Astrocyte (in vitro differentiated cells and primary cell): Measurements from ENCODE around the gene LRRC75A. TPM values are rescaled to one million over a fixed set of nuclear protein-coding genes. Genes with fewer than 3 reads are reported as not detected.

Experiments used
- DNase-seq: peaks from one replicate; pipeline ENCODE4 v3.0.0-alpha.2; 2010; ENCODE audit warnings: low read depth
- FAIRE-seq: peaks from 2 replicates; lab custom pipeline; 2011; peaks lifted over from hg19 to GRCh38; lab: Jason Lieb, UNC
- H2AFZ ChIP-seq: 2 replicates; pipeline ENCODE4 v1.6.0; 2012; ENCODE audit warnings: low read depth, low read length, inconsistent platforms
- H3K27ac ChIP-seq: 2 replicates; pipeline ENCODE4 v1.5.1; 2011; ENCODE audit warnings: low read depth, low read length, inconsistent platforms
- H3K27me3 ChIP-seq: 2 replicates; pipeline ENCODE4 v1.6.0; 2011; ENCODE audit warnings: low read length, inconsistent platforms; ENCODE audit not compliant: insufficient read depth
- H3K36me3 ChIP-seq: 2 replicates; pipeline ENCODE4 v1.5.1; 2011; ENCODE audit warnings: low read length, inconsistent platforms; ENCODE audit not compliant: insufficient read depth
- H3K4me1 ChIP-seq: 2 replicates; pipeline ENCODE4 v1.5.1; 2011; ENCODE audit warnings: low read length, inconsistent platforms; ENCODE audit not compliant: insufficient read depth
- H3K4me2 ChIP-seq: 2 replicates; pipeline ENCODE4 v1.6.0; 2012; ENCODE audit warnings: low read length, inconsistent platforms
- H3K4me3 ChIP-seq: 2 replicates; pipeline ENCODE4 v1.5.1; 2011; ENCODE audit warnings: low read depth, mild to moderate bottlenecking, low read length, inconsistent platforms; ENCODE audit not compliant: insufficient read depth
- H3K79me2 ChIP-seq: 2 replicates; pipeline ENCODE4 v1.6.0; 2012; ENCODE audit warnings: mild to moderate bottlenecking, low read length, inconsistent platforms; ENCODE audit not compliant: insufficient read depth
- H3K9ac ChIP-seq: 2 replicates; pipeline ENCODE4 v1.6.0; 2012; ENCODE audit warnings: mild to moderate bottlenecking, low read length, inconsistent platforms
- H3K9me3 ChIP-seq: 2 replicates; pipeline ENCODE4 v1.5.1; 2012; ENCODE audit warnings: low read depth, mild to moderate bottlenecking, low read length, inconsistent platforms; ENCODE audit not compliant: insufficient read depth
- H4K20me1 ChIP-seq: 2 replicates; pipeline ENCODE4 v1.6.0; 2012; ENCODE audit warnings: low read length, inconsistent platforms; ENCODE audit not compliant: insufficient read depth
- H3K27ac Mint-ChIP-seq: one replicate; pipeline ENCODE4 v1.8.0; 2021; ENCODE audit warnings: mild to moderate bottlenecking, mixed read lengths; ENCODE audit not compliant: unreplicated experiment
- H3K27me3 Mint-ChIP-seq: one replicate; pipeline ENCODE4 v1.8.0; 2021; ENCODE audit warnings: low read depth, mixed read lengths; ENCODE audit not compliant: unreplicated experiment
- H3K36me3 Mint-ChIP-seq: one replicate; pipeline ENCODE4 v1.8.0; 2021; ENCODE audit warnings: low read depth, mixed read lengths; ENCODE audit not compliant: unreplicated experiment
- H3K4me1 Mint-ChIP-seq: one replicate; pipeline ENCODE4 v1.8.0; 2021; ENCODE audit warnings: low read depth, mixed read lengths; ENCODE audit not compliant: unreplicated experiment
- H3K4me3 Mint-ChIP-seq: one replicate; pipeline ENCODE4 v1.8.0; 2021; ENCODE audit warnings: mild to moderate bottlenecking, moderate library complexity, mixed read lengths; ENCODE audit not compliant: unreplicated experiment
- H3K9me3 Mint-ChIP-seq: one replicate; pipeline ENCODE4 v1.8.0; 2021; ENCODE audit warnings: mild to moderate bottlenecking, mixed read lengths; ENCODE audit not compliant: unreplicated experiment
- EZH2 ChIP-seq: IDR thresholded peaks from 2 replicates; pipeline ENCODE4 v1.6.1; 2012; ENCODE audit warnings: mild to moderate bottlenecking, low read length, inconsistent platforms; ENCODE audit not compliant: insufficient read depth
- total RNA-seq: library from RNA; stranded (reverse); gene quantifications from 2 replicates; pipeline ENCODE4 v1.2.1, GENCODE V29; 2021
- TF ChIP-seq, protein P1 (sequence below): IDR thresholded peaks from 2 replicates; pipeline ENCODE4 v1.5.1; 2011; ENCODE audit warnings: low read depth, mild to moderate bottlenecking, inconsistent platforms, low read length, moderate library complexity; ENCODE audit not compliant: insufficient read depth

Gene LRRC75A
- total RNA-seq, 1 donor from 2014 or later = 0.36 TPM

DNA sequence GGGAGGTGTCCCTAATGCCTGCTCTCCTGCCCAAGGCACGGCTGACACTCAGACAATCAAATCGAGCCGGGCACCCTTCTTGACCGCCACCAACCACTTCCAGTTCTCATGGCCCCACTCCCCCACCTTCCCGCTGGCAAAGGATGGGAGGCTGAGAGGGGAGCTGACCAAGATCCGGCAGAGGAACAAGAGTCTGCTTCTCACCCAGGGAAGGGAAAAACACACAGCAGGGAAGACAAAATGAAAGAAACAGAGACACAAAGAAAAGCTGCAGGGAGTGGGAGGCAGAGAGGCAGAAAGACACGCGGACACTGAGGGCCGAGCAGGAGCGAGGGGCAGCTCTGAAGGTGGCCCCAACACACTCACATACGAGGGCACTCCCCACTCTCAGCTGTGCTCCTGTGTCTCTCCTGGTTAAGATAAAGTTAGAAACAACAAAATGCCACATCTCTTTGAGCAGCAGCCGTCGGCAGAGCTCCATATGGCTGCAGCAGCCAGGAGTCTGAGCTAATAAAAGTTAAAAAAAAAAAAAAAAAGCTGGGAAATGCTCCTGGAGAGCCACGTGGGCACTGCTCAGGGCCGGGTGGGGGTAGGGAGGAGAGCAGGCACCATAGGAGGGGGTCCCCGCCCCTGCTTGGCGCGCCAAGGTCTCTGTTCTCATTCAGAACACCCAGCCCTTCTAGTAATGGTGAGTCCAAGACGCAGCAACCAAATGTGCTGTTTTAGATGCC is 7.4 kb downstream of the LRRC75A start:
- H3K27ac Mint-ChIP-seq = peak overlapping the region; percentile 62
- peak overlapping the region; percentile 78 for H3K4me2 ChIP-seq

DNA sequence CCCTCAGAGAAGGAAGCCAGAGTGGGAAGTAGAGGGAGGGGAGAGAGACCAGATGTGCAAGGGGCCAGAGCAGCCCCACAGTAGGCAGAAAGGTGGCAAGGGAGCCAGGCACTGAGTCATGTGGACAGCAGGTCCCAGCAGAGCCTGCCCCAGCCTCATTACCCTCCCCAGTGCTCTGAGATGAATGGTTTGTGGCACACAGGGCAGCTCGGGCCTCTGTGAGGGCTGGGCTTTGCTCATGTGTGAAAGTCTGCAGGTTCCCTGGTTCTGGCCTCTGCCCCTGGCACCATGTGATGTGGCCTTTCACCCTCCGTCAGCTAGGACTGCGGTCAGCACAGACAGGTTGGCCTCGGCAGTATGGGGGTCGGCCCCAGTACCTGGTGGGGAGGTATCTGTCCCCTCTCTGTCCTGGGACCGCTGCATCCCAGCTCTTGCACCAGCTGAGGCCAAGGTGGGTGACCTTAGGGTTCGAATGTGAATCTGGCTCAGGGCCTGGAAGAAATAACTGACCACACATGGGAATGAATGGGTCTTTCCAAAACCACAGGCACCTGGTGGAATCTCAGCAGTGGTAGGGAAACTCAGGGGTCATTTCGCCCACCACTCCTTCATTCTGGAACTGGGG is 8.9 kb downstream of the LRRC75A start:
- DNase-seq = no peak
- H3K4me1 ChIP-seq = peaks cover 20% of the 10 kb centered on the region
- Mint-ChIP-seq H3K27ac (no peak overlapping the region), H3K4me3 (no peak overlapping the region), H3K9me3 (no peaks in the 10 kb centered on the region), H3K36me3 (peaks cover 3% of the 10 kb centered on the region), H3K27me3 (peaks cover 19% of the 10 kb centered on the region), H3K4me1 (peaks cover 19% of the 10 kb centered on the region)
- no peaks in the 10 kb centered on the region for H3K79me2 ChIP-seq
- FAIRE-seq = no peak
- no peak overlapping the region for H2AFZ ChIP-seq
- H3K4me2 ChIP-seq = no peak overlapping the region
- H3K36me3 ChIP-seq = no peaks in the 10 kb centered on the region
- no peaks in the 10 kb centered on the region for H3K9me3 ChIP-seq
- TF ChIP-seq, protein P1, sequence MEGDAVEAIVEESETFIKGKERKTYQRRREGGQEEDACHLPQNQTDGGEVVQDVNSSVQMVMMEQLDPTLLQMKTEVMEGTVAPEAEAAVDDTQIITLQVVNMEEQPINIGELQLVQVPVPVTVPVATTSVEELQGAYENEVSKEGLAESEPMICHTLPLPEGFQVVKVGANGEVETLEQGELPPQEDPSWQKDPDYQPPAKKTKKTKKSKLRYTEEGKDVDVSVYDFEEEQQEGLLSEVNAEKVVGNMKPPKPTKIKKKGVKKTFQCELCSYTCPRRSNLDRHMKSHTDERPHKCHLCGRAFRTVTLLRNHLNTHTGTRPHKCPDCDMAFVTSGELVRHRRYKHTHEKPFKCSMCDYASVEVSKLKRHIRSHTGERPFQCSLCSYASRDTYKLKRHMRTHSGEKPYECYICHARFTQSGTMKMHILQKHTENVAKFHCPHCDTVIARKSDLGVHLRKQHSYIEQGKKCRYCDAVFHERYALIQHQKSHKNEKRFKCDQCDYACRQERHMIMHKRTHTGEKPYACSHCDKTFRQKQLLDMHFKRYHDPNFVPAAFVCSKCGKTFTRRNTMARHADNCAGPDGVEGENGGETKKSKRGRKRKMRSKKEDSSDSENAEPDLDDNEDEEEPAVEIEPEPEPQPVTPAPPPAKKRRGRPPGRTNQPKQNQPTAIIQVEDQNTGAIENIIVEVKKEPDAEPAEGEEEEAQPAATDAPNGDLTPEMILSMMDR = no peak
- TF ChIP-seq EZH2 = no peak
- no peak overlapping the region for H3K9ac ChIP-seq
- H3K4me3 ChIP-seq = no peak overlapping the region
- H3K27me3 ChIP-seq = no peaks in the 10 kb centered on the region
- no peak overlapping the region for H3K27ac ChIP-seq
- H4K20me1 ChIP-seq = no peaks in the 10 kb centered on the region

More for the DNA sequence above, 7.4 kb downstream of the LRRC75A start:
- peaks cover 3% of the 10 kb centered on the region for H3K36me3 Mint-ChIP-seq
- Histone ChIP-seq H4K20me1 (no peaks in the 10 kb centered on the region), H3K9me3 (no peaks in the 10 kb centered on the region), H3K27me3 (peaks cover 2% of the 10 kb centered on the region), H2AFZ (peak overlapping the region; percentile 87), H3K9ac (peak overlapping the region; percentile 54), H3K36me3 (no peaks in the 10 kb centered on the region), H3K27ac (no peak overlapping the region), H3K4me1 (peaks cover 20% of the 10 kb centered on the region), H3K79me2 (no peaks in the 10 kb centered on the region), H3K4me3 (peak overlapping the region; percentile 33)
- no peak overlapping the region for H3K4me3 Mint-ChIP-seq
- H3K27me3 Mint-ChIP-seq = peaks cover 33% of the 10 kb centered on the region
- no peak for FAIRE-seq
- TF ChIP-seq EZH2 = no peak
- TF ChIP-seq, protein P1 = no peak
- DNase-seq = no peak
- peaks cover 15% of the 10 kb centered on the region for H3K4me1 Mint-ChIP-seq
- no peaks in the 10 kb centered on the region for H3K9me3 Mint-ChIP-seq

DNA sequence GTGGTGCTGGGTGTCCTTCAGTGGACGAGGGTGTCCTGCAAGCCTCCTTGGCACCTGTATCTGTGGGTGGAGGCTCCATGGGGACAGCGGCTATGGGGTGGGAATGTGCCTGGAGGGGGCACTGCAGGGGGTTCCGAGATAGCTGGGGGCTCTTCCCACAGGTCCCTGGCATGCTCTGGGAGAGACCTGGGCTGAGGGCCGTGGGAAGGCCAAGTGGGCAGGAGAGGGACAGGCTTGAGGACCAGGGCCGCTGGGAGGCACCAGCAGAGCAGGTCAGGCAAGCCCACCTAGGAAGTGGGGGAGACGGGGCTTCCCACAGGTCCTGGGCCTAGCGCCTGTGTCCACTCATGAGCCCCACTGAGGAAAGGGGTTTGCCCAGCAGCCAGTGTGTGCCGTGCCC is 9.7 kb downstream of the LRRC75A start:
- no peak overlapping the region for H3K4me3 Mint-ChIP-seq
- no peak for FAIRE-seq

More for the DNA sequence above, 9.7 kb downstream of the LRRC75A start:
- H3K27me3 Mint-ChIP-seq = peaks cover 19% of the 10 kb centered on the region
- DNase-seq = no peak
- H3K9me3 ChIP-seq = no peaks in the 10 kb centered on the region
- H3K79me2 ChIP-seq = no peaks in the 10 kb centered on the region
- H3K27me3 ChIP-seq = no peaks in the 10 kb centered on the region
- H3K4me1 ChIP-seq = peaks cover 24% of the 10 kb centered on the region
- TF ChIP-seq EZH2 = no peak
- TF ChIP-seq, protein P1 = no peak
- H3K4me2 ChIP-seq = no peak overlapping the region
- no peak overlapping the region for H3K9ac ChIP-seq
- H3K4me3 ChIP-seq = no peak overlapping the region
- H3K27ac ChIP-seq = no peak overlapping the region
- no peak overlapping the region for H2AFZ ChIP-seq
- H3K27ac Mint-ChIP-seq = no peak overlapping the region
- H4K20me1 ChIP-seq = no peaks in the 10 kb centered on the region
- no peaks in the 10 kb centered on the region for H3K9me3 Mint-ChIP-seq
- H3K4me1 Mint-ChIP-seq = peaks cover 21% of the 10 kb centered on the region
- no peaks in the 10 kb centered on the region for H3K36me3 ChIP-seq
- H3K36me3 Mint-ChIP-seq = peaks cover 2% of the 10 kb centered on the region
